OCI-M1 (cell line): Measurements from ENCODE around the gene UBL4A.

ENCODE experiments used
- DNase-seq: peaks from one replicate; lab custom pipeline; 2025; lab: John Stamatoyannopoulos, UW

The UBL4A gene

GRCh38 chrX:154437971-154438893 is 48.2 kb downstream of the UBL4A start:
- DNase-seq: no peak

- DNase-seq: peak; percentile 51
Measured at GRCh38 chrX:154436983-154437752, 49.2 kb downstream of the UBL4A start, which contains the start of gene GDI1. Gene GDI1 (plus strand): TSS chrX:154437154. CDS start chrX:154437255, 101 bp downstream.

GRCh38 chrX:154436374-154436982 is 49.9 kb downstream of the UBL4A start:
- DNase-seq: no peak

- DNase-seq: no peak
Measured at GRCh38 chrX:154435171-154435733, 51.2 kb downstream of the UBL4A start.

GRCh38 chrX:154434394-154435168 is 51.8 kb downstream of the UBL4A start:
- no peak for DNase-seq
